Measurements from ENCODE around the gene CMPK2.

Gene CMPK2

DNA sequence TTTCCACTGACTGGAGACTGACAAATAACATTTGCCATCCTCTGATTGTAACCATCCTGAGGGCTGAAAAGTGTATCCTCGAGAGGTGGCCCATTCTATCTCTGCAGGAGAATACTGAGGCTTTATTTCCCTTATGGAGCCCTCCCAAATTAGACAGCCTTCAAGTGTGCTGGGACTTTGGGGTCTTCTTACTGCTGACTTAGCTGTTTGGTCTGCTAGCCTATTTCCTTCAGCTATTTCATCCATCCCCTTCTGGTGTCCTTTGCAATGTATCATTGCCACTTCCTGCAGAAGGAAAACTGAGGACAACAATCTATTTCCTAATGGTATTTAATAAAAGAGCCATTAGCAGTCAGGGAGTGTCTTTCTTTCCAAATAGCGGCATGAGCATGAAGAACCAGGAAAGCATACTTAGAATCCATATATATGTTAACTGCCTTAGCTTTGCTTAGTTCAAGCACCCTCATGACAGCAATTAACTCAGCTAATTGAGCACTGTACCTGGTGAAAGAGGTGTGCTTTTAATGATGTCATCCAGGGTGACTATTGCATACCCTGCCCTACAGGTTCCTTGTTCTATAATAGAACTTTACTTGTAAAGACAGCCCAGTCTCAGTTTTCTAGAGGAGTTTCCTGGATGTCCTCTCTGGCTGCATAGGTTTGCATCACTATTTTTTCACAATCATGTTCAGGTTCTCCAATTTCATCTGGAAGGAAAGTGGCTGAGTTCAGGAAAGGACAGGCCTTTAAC lies 24.0 kb downstream of the CMPK2 start:
- no peak for DNase-seq

DNA sequence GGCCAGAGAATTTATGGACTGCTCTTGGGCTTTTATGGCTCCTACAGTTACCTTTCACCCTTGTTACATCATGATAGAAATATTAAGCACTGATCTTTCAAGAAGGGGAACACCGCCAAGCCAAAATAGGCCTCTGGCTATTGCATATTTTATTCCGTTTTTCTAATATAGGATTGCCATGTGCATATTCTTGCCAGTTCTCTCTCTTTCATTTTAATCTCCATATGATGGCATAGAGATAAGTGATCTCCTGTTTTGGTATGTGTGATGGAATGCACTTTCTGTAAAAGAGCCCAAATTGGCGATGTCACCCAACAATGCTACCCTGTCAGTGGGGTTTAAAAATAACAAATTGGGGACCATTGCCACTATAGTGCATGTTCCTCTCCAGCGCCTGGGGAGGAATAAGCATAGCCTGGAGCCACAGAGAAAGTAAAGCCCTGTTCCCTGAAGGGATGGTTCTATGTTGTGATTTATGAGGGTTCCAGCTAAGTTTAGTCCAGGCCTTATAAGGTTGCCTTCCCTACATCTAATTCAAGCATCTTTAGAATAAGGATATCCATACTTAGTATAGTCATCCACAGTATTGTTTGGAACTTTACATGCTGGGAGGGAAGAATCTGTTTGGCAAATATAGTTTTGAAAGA lies 26.9 kb downstream of the CMPK2 start:
- no peak for DNase-seq

- peak; percentile 74 for DNase-seq
Observed at GRCh38 chr2:6835467-6835866, 30.2 kb downstream of the CMPK2 start.

DNA sequence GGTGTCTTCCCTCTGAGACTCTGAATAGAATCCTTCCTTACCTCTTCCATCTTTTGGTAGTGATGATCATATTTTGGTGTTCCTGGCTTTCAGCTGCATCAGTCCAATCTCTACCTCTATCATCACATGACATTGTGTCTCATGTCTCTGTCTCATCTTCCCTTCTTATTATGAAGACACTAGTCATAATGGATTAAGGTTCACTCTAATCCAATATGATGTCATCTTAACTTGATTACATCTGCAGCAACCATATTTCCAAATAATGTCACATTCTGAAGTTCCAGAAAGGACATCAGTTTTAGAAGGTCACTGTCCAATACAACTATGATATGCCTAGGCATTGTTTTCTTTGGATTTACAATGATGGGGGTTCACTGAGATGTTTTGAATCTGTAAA lies 31.5 kb downstream of the CMPK2 start:
- DNase-seq: no peak

DNA sequence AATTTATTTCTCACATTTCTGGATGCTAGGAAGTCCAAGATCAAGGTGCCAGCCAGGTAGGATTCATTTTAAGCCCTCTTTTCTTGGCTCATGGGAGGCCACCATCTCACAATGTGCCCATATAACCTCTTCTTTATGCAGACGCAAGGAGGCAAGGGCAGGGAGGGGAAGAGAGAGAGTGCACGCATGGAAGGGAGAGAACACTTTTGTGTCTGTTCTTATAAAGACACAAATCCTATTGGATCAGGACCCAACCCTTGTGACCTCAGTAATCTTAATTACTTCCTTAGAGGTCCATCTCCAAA lies 32.5 kb downstream of the CMPK2 start:
- peak; percentile 71 for DNase-seq

DNA sequence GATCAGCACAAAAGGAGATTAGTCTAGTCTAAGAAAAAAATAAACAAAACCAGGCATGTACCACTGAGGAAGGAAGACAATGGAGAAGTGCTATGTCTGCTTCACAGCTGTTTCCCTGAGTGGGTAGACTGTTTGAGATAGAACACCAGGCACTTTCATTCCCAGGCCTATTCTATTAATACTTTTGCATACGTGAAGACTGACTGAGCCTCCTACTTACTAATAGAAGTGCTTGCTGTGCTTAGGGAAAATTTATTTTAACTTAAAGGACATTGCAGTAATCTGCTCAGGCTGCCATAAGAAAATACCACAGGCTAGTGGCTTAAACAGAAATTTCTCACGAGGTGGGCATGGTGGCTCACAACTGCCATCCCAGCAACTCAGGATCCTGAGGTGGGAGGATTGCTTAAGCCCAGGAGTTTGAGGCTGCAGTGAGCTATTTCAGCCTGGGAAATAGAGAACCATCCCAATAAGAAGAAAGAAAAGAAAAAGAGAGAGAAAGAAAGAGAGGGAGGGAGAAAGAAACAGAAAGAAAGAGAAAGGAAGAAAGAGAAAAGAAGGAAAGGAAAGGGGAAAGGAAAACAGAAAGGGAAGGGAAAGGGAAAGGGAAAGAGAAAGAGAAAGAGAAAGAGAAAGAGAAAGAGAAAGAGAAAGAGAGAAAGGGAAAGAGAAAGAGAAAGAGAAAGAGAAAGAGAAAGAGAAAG lies 33.0 kb downstream of the CMPK2 start:
- peak; percentile 74 for DNase-seq

GRCh38 chr2:6831229-6831628 lies 34.5 kb downstream of the CMPK2 start:
- no peak for DNase-seq

- DNase-seq: peak; percentile 72
Observed at GRCh38 chr2:6828299-6828584, 37.5 kb downstream of the CMPK2 start.

DNA sequence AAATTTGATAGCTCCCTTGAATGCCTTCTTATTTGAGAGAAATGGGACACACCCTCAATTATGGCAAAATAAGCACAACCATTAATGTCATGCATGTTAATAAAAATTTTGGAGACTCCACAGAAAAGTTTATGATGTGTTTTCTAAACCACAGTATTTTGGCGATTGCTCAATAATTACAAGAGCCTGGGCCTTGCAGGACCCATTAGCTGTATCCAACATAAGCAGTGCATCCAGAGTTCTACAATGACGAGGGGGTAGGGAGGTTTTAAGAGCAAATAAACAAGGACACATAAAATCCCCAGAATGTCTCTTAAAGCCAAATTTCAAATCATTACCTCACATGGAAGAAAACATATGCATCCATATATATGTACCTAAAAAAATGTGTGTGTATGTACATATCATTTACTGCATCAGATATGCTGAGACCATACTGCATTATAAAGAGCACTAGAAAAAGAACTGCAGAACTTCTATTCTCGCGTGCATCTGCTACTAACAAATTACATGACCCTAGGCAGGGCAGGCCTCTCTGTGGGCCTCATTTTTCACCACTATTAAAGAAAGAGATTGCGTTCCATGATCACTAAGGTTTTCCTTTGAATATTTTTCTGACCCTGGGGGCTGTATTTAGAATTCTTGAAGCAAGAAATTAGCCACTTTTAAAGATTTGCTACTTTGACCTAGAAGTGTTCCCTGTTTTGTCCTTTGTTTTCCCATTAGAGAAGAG lies 38.0 kb downstream of the CMPK2 start:
- no peak for DNase-seq

GRCh38 chr2:6826081-6826913 lies 39.4 kb downstream of the CMPK2 start:
- peak; percentile 92 for DNase-seq

DNA sequence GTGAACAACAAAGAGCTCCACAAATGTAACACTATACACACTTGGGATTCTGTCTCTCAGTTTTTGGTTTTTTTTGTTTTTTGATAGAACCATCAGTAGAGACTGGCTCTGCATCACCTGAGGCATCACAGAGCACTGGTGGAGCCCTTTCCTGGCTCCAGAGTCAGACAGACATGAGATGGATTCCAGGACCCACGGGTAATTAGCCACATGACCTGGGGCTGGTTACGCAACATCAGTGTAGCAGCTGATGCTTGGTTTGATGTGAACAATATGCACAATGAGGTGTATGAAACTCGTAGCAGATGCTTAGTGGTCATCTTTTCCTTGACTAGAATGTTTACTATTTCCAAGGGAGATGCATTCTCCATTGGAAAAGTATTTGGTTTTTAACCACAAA lies 40.7 kb downstream of the CMPK2 start:
- peak; percentile 10 for DNase-seq

- DNase-seq: no peak
Observed at GRCh38 chr2:6823111-6823510, 42.6 kb downstream of the CMPK2 start.

DNA sequence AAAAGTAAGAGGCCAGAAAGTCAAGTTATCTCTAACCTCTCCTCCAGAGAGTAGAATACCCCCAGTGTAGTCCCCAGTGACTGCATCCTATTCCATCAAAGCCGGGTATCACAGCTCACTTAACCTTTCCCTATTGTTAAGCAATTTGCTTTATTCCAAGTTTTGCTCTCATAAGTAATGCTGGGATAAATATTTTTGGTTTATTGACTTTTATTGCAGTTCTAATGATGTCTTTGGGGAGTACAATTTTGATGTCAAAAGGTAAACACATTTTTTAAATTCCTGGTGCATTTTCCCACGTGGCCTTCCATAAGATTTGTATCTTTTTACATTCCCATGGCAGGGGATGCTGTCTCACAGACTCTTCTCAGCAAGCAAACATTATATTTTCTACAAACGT lies 43.3 kb downstream of the CMPK2 start:
- no peak for DNase-seq

GRCh38 chr2:6820903-6821584 lies 44.7 kb downstream of the CMPK2 start:
- DNase-seq: no peak

GRCh38 chr2:6820236-6820635 lies 45.5 kb downstream of the CMPK2 start:
- no peak for DNase-seq

DNA sequence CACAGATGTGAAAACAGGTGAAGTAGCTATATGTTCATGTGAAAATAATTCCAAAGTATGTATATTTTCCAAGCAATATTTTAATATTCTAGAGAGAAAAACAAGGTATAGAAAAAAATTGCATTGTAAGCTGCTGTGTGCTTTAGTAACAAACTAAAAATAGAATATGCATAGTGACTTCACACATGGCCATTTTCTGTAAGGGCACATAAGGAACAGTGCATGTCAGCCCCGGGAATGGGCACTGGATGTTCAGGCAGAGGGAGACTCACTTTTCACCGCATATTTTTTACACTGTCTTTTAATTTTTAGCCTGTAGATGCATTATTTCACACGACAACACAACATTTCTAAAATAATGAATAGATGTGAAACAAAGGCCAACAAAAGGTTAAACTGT lies 46.0 kb downstream of the CMPK2 start:
- no peak for DNase-seq

- no peak for DNase-seq
Observed at GRCh38 chr2:6818012-6818411, 47.7 kb downstream of the CMPK2 start.

DNA sequence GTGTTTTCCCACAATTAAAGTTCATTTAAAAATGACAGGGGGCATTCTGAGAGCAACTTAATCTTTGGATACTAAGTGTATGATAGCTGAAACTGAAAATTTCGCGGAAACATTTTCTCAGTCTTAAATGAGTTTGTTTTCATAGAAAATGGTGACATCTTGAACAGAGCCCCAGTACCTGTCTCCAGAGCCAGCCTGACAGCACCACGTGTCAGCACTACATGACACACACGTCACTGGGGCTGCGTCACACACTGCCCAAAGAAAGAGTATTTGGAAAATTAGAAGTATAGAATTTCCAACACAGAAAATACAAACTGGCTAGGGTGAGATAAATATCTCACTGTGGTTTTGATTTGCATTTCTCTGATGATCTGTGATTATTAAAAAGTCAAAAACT lies 50.8 kb downstream of the CMPK2 start:
- no peak for DNase-seq

DNA sequence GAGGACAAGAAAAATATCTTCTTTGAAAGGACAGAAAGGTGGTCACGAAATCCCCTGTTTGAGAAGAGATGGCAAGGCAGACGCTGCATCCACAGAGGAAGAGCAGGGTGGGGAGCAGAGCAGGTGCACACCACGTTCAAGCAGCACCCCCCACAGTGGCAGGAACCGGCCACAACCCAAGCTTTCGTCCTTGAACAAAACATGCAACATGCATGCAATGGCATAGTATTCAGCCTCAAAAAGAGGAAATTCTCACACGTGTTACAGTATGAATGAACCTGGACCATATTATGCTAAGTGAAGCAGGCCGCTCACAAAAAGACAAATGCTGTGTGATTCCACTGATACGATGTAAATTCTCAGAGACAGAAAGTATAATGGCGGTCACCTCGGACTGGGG lies 51.4 kb downstream of the CMPK2 start:
- no peak for DNase-seq

- no peak for DNase-seq
Observed at GRCh38 chr2:6813573-6813972, 52.1 kb downstream of the CMPK2 start.

- no peak for DNase-seq
Observed at GRCh38 chr2:6812857-6813530, 52.7 kb downstream of the CMPK2 start.

GRCh38 chr2:6810961-6811360 lies 54.7 kb downstream of the CMPK2 start:
- no peak for DNase-seq
